Astrocyte of the spinal cord (primary cell): ENCODE data around the gene CDK6.
A peak's percentile ranks its signal among the peaks of the same experiment; 100 is the strongest.

Experiments
- DNase-seq: peaks from one replicate; pipeline ENCODE4 v3.0.0; 2011; ENCODE audit warnings: low read depth, low spot score
- H3K4me3 ChIP-seq: 2 replicates; pipeline ENCODE4 v1.5.1; 2011; ENCODE audit warnings: low read depth, mild to moderate bottlenecking, low read length, moderate library complexity
- CTCF ChIP-seq: IDR thresholded peaks from 2 replicates; pipeline ENCODE4 v1.5.1; 2012; ENCODE audit warnings: low read depth, mild to moderate bottlenecking, low read length, inconsistent platforms
- in situ Hi-C: cut with HindIII; loops from 2 replicates; pipeline ENCODE4 v1.10.0; 2017; ENCODE audit warnings: low sequenced_read_pairs

The CDK6 gene

GRCh38 chr7:92793656-92794205 is 42.6 kb downstream of the CDK6 start:
- no peak overlapping the region for H3K4me3 ChIP-seq
- TF ChIP-seq CTCF: no peak
- DNase-seq: no peak
- in situ Hi-C loops: no loop called here

GRCh38 chr7:92790992-92791391 is 45.4 kb downstream of the CDK6 start:
- DNase-seq: peak; percentile 58
- TF ChIP-seq CTCF: no peak
- in situ Hi-C loops: no loop called here
- H3K4me3 ChIP-seq: no peak overlapping the region

- no peak overlapping the region for H3K4me3 ChIP-seq
- TF ChIP-seq CTCF: no peak
- in situ Hi-C loops: no loop called here
- no peak for DNase-seq
These were observed 47.7 kb downstream of the CDK6 start for GRCh38 chr7:92788559-92789183.

GRCh38 chr7:92785923-92786322 is 50.5 kb downstream of the CDK6 start:
- DNase-seq: peak; percentile 77
- no peak overlapping the region for H3K4me3 ChIP-seq
- in situ Hi-C loops: no loop called here
- no peak for TF ChIP-seq CTCF

- TF ChIP-seq CTCF: no peak
These were observed 51.4 kb downstream of the CDK6 start for GRCh38 chr7:92784935-92785334.

GRCh38 chr7:92783260-92784201 is 52.8 kb downstream of the CDK6 start:
- H3K4me3 ChIP-seq: no peak overlapping the region
- no peak for DNase-seq
- in situ Hi-C loops: no loop called here
- TF ChIP-seq CTCF: no peak

More at GRCh38 chr7:92784935-92785334, 51.4 kb downstream of the CDK6 start:
- no peak for DNase-seq
- H3K4me3 ChIP-seq: no peak overlapping the region
- in situ Hi-C loops: no loop called here
